ENCODE data around the gene PTPRQ.

PTPRQ gene

DNA sequence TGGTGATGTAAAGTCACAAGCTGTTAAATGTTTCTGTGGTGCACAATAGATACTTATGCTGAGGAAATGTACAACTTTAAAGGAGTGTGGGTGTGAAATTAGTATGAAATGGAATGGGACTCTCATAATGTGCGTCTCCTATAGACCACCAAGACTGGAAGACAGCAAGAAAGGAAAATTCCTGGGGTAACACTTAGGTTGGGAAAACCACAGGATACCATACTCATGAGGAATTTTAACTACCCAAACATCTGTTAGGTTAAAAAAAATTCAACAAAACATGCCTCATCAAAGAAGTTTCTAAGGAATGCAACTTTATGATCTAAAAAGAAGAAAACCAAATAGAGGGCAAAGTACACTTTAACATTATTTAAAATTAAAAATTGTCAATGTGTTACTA lies 149.7 kb downstream of the PTPRQ start:
- TF ChIP-seq EZH2 (IDR thresholded peaks at IDR 0.05; ENCODE audit: borderline replicate concordance, low read depth, low read length, severe bottlenecking), result no peak
- TF ChIP-seq, protein P1, sequence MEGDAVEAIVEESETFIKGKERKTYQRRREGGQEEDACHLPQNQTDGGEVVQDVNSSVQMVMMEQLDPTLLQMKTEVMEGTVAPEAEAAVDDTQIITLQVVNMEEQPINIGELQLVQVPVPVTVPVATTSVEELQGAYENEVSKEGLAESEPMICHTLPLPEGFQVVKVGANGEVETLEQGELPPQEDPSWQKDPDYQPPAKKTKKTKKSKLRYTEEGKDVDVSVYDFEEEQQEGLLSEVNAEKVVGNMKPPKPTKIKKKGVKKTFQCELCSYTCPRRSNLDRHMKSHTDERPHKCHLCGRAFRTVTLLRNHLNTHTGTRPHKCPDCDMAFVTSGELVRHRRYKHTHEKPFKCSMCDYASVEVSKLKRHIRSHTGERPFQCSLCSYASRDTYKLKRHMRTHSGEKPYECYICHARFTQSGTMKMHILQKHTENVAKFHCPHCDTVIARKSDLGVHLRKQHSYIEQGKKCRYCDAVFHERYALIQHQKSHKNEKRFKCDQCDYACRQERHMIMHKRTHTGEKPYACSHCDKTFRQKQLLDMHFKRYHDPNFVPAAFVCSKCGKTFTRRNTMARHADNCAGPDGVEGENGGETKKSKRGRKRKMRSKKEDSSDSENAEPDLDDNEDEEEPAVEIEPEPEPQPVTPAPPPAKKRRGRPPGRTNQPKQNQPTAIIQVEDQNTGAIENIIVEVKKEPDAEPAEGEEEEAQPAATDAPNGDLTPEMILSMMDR (IDR thresholded peaks at IDR 0.05; ENCODE audit: borderline replicate concordance, extremely low read depth, low read length, poor library complexity, severe bottlenecking), result no peak
- no peaks in the 10 kb centered on the region for H3K79me2 ChIP-seq (ENCODE audit: insufficient read depth, low read length)
- no peak overlapping the region for H3K4me3 ChIP-seq (ENCODE audit: low read depth in 1 of 2, low read length in 2 of 2)
- no peaks in the 10 kb centered on the region for H4K20me1 ChIP-seq (ENCODE audit: insufficient read depth, low read length)
- no peaks in the 10 kb centered on the region for H3K9me3 ChIP-seq (ENCODE audit: insufficient read depth, low read length, severe bottlenecking)
- no peak overlapping the region for H2AFZ ChIP-seq (ENCODE audit: low read depth, low read length)
- no peaks in the 10 kb centered on the region for H3K27me3 ChIP-seq (ENCODE audit: insufficient read depth, low read length, poor library complexity)
- no peak overlapping the region for H3K4me2 ChIP-seq (ENCODE audit: insufficient read depth, low read length)
- no peak overlapping the region for H3K27ac ChIP-seq (ENCODE audit: low read length)
- DNase-seq, result no peak
- no peak for ATAC-seq (ENCODE audit: insufficient read depth, low read depth)
- no peaks in the 10 kb centered on the region for H3K4me1 ChIP-seq (ENCODE audit: insufficient read depth, low read length)
- no peaks in the 10 kb centered on the region for H3K36me3 ChIP-seq (ENCODE audit: insufficient read depth, low read length)
- H3K9ac ChIP-seq (ENCODE audit: low read depth, low read length), result no peak overlapping the region

- H3K4me1 ChIP-seq (ENCODE audit: insufficient read depth, low read length), result no peaks in the 10 kb centered on the region
- H3K36me3 ChIP-seq (ENCODE audit: insufficient read depth, low read length), result no peaks in the 10 kb centered on the region
- H3K27me3 ChIP-seq (ENCODE audit: insufficient read depth, low read length, poor library complexity), result no peaks in the 10 kb centered on the region
- H2AFZ ChIP-seq (ENCODE audit: low read depth, low read length), result no peak overlapping the region
- H3K9me3 ChIP-seq (ENCODE audit: insufficient read depth, low read length, severe bottlenecking), result no peaks in the 10 kb centered on the region
- ATAC-seq (ENCODE audit: insufficient read depth, low read depth), result no peak
- no peak for DNase-seq
- no peaks in the 10 kb centered on the region for H4K20me1 ChIP-seq (ENCODE audit: insufficient read depth, low read length)
- H3K4me3 ChIP-seq (ENCODE audit: low read depth in 1 of 2, low read length in 2 of 2), result no peak overlapping the region
- no peak overlapping the region for H3K4me2 ChIP-seq (ENCODE audit: insufficient read depth, low read length)
- no peaks in the 10 kb centered on the region for H3K79me2 ChIP-seq (ENCODE audit: insufficient read depth, low read length)
- H3K27ac ChIP-seq (ENCODE audit: low read length), result no peak overlapping the region
- H3K9ac ChIP-seq (ENCODE audit: low read depth, low read length), result no peak overlapping the region
- TF ChIP-seq, protein P1 (IDR thresholded peaks at IDR 0.05; ENCODE audit: borderline replicate concordance, extremely low read depth, low read length, poor library complexity, severe bottlenecking), result no peak
- TF ChIP-seq EZH2 (IDR thresholded peaks at IDR 0.05; ENCODE audit: borderline replicate concordance, low read depth, low read length, severe bottlenecking), result no peak
Observed at GRCh38 chr12:80596509-80596908, 152.5 kb downstream of the PTPRQ start.

DNA sequence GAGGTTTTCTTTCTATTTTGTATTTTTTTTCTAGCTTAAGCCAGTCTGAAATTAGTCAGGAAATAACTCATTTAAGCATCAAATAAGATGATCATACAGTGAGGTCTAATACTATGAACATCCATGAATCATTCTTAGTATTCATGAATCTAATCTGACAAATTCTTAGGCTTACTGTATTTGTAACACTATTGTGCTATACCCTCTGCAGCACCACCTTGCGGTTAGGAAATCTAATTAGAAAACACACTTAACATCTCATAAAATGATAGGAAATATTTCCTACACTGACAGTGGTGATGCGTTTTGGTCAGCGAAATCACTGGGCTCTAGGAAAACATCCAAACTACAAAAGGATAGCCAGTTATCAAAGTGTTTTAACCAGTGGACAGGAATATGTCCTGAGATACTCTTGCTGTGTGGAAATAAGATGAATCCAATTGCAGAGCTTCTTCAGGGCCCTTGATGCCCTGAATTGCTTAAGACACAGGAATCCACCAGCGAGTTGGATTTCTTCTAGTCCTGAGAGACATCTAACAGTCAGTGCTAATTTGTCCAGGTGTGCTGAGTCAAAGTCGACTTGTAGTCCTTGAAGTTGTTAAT lies 154.1 kb downstream of the PTPRQ start:
- Histone ChIP-seq H3K4me2 (ENCODE audit: insufficient read depth, low read length) (no peak overlapping the region), H3K4me3 (ENCODE audit: low read depth in 1 of 2, low read length in 2 of 2) (no peak overlapping the region), H3K9ac (ENCODE audit: low read depth, low read length) (no peak overlapping the region), H3K36me3 (ENCODE audit: insufficient read depth, low read length) (no peaks in the 10 kb centered on the region), H3K79me2 (ENCODE audit: insufficient read depth, low read length) (no peaks in the 10 kb centered on the region), H2AFZ (ENCODE audit: low read depth, low read length) (no peak overlapping the region), H3K27ac (ENCODE audit: low read length) (no peak overlapping the region), H3K4me1 (ENCODE audit: insufficient read depth, low read length) (no peaks in the 10 kb centered on the region), H4K20me1 (ENCODE audit: insufficient read depth, low read length) (no peaks in the 10 kb centered on the region), H3K27me3 (ENCODE audit: insufficient read depth, low read length, poor library complexity) (no peaks in the 10 kb centered on the region), H3K9me3 (ENCODE audit: insufficient read depth, low read length, severe bottlenecking) (no peaks in the 10 kb centered on the region)
- ATAC-seq (ENCODE audit: insufficient read depth, low read depth) (no peak), DNase-seq (no peak)
- TF ChIP-seq, protein P1 (IDR thresholded peaks at IDR 0.05; ENCODE audit: borderline replicate concordance, extremely low read depth, low read length, poor library complexity, severe bottlenecking), result peak; percentile 19
- no peak for TF ChIP-seq EZH2 (IDR thresholded peaks at IDR 0.05; ENCODE audit: borderline replicate concordance, low read depth, low read length, severe bottlenecking)

Measured in DND-41 (cell line).